Cardiac fibroblast (primary cell): Measurements from ENCODE around the gene SLC35F4.

Experiments used
- DNase-seq, 2 donors: peaks; one replicate each; pipeline versions ENCODE4 v3.0.0 to v3.0.0-alpha.2; 2010; ENCODE audit warnings: low read depth in 2 of 2
- H3K4me3 ChIP-seq, 2 donors: replicated peaks in 1 of 2; 1 replicate in 1 of 2; 2 replicates in 1 of 2; pipeline ENCODE4 v1.5.1; 2011; ENCODE audit warnings: low read depth in 2 of 2, low read length in 2 of 2, mild to moderate bottlenecking in 2 of 2, moderate library complexity in 1 of 2
- TF ChIP-seq, protein P1 (sequence below): IDR thresholded peaks from one replicate; pipeline ENCODE4 v1.5.1; 2011; ENCODE audit warnings: low read depth, mild to moderate bottlenecking, low read length, inconsistent platforms

The SLC35F4 gene

DNA sequence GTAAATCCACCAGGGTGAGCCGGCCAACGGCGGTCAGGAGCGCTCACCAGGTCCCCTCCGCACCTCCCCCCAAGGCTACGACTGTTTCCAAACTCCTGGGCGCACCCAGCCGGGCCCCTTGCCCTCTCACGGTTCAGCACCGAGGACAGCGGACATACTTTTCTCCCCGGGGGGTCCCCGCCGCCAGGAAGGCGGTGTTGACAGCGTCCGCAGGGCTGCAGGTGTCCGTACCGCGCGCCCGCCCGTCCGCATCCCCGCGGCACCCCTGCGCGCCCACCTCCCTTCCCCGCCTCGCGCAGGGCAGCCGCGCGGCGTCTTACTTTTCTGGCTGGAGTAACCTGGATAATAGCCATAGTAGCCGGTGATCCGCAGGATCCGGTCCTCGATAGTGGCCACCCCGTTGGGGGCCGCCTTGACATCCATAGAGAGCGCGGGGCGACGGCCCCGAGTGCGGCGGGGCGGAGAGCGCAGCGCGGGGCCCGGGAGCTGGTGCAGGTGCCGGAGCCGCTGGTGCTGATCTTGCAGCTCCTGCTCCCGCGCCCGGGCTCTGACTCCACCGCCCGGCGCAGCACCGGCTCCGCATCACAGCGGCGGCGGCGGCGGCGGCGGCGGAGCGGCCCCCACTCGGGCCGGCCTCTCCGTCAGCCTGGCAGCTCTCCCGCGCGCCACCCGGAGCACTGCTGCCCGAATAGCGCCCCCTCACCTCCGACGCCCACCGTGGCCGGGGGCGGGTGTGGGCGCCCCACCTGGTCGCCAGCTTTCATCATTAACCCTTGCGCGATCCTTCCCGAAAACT, at the start of gene SLC35F4:
Gene SLC35F4, minus strand, starts transcription at position 690 of the 796 bp plus-strand sequence.
- TF ChIP-seq, protein P1, sequence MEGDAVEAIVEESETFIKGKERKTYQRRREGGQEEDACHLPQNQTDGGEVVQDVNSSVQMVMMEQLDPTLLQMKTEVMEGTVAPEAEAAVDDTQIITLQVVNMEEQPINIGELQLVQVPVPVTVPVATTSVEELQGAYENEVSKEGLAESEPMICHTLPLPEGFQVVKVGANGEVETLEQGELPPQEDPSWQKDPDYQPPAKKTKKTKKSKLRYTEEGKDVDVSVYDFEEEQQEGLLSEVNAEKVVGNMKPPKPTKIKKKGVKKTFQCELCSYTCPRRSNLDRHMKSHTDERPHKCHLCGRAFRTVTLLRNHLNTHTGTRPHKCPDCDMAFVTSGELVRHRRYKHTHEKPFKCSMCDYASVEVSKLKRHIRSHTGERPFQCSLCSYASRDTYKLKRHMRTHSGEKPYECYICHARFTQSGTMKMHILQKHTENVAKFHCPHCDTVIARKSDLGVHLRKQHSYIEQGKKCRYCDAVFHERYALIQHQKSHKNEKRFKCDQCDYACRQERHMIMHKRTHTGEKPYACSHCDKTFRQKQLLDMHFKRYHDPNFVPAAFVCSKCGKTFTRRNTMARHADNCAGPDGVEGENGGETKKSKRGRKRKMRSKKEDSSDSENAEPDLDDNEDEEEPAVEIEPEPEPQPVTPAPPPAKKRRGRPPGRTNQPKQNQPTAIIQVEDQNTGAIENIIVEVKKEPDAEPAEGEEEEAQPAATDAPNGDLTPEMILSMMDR: no peak
- no peak within 1 kb of the TSS for H3K4me3 ChIP-seq
- DNase-seq: peak in 1 of 2 donors; percentile 4

DNA sequence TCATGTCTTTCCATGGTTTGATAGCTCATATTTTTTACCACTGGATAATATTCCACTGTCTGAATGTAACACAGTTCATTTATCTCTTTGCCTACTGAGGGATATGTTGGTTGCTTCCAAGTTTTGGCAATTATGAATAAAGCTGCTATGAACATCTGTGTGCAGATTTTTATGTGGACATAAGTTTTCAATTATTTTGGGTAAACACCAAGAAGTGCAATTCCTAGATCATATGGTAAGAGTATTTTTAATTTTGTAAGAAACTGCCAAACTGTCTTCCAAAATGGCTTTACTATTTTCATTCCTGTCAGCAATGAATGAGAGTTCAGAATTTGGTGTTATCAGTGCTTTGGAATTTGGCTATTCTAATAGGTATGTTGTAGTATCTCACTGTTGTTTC, 43.7 kb upstream of the SLC35F4 start:
- TF ChIP-seq, protein P1: no peak
- no peak for DNase-seq
- no peak overlapping the region for H3K4me3 ChIP-seq

- no peak overlapping the region for H3K4me3 ChIP-seq
- TF ChIP-seq, protein P1: no peak
- DNase-seq: no peak
Observed at GRCh38 chr14:57903954-57904353, 38.1 kb upstream of the SLC35F4 start.

GRCh38 chr14:57898837-57899572, 33.1 kb upstream of the SLC35F4 start:
- TF ChIP-seq, protein P1: no peak
- no peak overlapping the region for H3K4me3 ChIP-seq
- DNase-seq: no peak

DNA sequence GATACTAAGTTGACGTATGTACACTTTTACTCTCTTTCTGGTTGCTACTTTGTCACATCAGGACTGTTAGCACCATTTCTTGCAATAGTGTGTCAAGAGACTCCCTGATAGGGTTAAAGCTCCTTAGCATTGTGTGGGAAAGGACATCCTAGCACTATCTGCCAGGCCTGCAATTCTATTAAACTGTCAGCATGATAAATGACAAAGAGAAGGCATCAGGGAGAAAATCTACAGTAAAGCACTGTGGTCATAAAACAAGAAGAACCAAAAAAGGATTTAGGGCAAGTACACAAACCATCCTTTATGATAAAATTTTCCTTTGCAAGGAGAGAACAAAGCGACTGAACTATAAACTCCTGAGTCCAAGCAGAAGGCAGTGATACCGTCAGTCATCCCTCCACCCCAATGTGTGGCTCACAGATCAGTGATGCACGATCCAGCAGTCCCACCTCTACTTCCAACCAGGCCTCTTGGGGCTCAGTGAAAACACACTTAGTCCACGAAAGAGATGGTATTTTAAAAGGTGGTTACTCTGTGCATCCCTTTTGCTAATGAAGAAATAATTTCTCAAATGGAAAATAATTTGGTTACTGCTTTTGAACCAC, 31.4 kb upstream of the SLC35F4 start:
- TF ChIP-seq, protein P1: no peak
- no peak overlapping the region for H3K4me3 ChIP-seq
- no peak for DNase-seq

GRCh38 chr14:57889245-57889644, 23.4 kb upstream of the SLC35F4 start:
- H3K4me3 ChIP-seq: no peak overlapping the region
- DNase-seq: peak; percentile 61 to 62
- TF ChIP-seq, protein P1: no peak
